Raji (cell line): ENCODE data around the gene ADAMTS12.

Experiments used
- POLR2A ChIP-seq: IDR thresholded peaks from 2 replicates; pipeline ENCODE4 v1.6.1; 2011; ENCODE audit warnings: low read depth, low read length, control low read depth; ENCODE audit not compliant: insufficient read depth

ADAMTS12 gene

GRCh38 chr5:33834334-33834733 is 57.5 kb downstream of the ADAMTS12 start:
- no peak for TF ChIP-seq POLR2A

DNA sequence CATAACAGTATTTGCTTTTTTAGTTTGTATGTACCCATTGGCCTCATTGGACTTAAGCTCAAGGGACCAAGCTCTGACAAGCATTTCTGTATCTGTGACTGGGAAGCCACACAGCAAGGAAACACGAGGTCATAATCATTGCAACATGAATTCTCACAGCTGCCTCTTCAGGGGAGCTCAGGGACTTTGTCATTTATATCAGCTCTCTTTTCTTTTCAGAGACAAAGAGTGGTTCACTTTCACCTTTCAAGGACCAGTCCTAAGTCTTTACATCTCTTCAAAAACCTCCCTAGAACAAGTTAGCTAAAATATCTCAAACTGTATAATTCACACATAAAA is 58.6 kb downstream of the ADAMTS12 start:
- no peak for TF ChIP-seq POLR2A

- TF ChIP-seq POLR2A: no peak
These were observed 59.2 kb downstream of the ADAMTS12 start for GRCh38 chr5:33832404-33833236.

DNA sequence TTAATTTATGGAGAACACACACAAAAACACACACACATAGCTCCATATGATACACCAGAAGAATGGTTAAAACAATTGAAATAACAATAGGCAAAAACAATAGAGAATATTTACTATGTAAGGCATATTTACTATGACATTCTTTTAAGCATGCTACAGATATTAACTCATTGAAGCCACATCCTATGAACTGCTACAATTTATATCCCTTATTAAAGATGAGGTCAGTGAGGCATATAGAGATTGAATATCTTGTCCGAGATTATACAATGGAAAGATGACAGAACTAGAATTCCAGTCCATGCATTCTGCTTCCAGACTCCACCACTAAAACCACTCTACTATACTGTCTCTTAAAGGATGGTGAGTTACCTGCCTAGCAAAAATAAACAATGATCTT is 60.7 kb downstream of the ADAMTS12 start:
- no peak for TF ChIP-seq POLR2A

DNA sequence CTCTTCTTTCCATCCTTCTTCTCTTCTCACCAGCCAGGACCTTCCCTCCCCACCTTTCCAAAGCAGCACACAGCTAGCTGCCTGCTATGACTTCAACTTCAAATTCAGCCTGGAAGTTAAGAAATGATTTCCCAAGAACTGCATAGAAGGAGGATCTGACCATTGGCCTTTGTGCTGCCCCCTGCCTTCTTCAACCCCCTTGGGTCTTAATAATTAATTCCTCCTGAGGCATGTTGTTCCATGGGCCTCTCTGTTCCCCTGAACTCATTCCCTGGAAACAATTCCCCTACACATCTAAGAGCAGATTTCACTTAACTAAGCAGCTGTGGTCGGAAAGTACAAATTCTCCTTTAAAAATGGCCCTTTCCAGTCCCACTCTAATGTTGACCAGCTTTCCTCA is 62.4 kb downstream of the ADAMTS12 start:
- no peak for TF ChIP-seq POLR2A

DNA sequence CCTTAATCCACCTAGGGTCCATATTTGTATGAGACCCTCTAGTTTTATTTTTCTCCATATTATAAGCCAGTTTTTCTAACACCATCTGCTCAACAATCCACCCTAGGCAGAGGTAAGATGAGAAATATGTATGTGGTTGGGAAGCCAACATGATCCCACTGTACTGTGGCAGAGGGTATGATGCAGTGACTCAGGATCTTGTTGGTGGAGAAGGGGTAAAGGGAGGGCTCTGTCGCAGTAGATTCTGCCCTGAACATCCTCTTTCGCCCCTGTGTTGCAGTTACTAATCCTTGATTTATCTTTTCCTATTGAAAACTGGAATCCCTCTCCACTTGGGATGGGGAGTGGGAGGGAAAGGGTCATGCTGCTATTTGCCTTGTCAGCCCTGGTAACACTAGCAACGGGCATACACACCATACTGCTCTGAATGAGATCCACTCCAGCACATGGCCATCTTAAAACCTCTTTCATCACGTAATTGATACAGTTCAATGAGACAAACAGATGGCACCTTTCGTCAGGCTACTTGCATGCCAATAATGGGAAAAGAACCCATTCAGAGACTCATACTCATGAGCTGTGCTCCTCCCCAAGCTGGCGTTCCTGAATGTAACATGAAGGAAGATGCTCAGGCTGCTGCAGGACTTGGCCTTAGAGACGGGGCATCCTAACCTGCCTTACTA is 63.0 kb downstream of the ADAMTS12 start:
- TF ChIP-seq POLR2A: no peak

- no peak for TF ChIP-seq POLR2A
These were observed 63.9 kb downstream of the ADAMTS12 start for GRCh38 chr5:33827885-33828284.

GRCh38 chr5:33827018-33827707 is 64.6 kb downstream of the ADAMTS12 start:
- no peak for TF ChIP-seq POLR2A

DNA sequence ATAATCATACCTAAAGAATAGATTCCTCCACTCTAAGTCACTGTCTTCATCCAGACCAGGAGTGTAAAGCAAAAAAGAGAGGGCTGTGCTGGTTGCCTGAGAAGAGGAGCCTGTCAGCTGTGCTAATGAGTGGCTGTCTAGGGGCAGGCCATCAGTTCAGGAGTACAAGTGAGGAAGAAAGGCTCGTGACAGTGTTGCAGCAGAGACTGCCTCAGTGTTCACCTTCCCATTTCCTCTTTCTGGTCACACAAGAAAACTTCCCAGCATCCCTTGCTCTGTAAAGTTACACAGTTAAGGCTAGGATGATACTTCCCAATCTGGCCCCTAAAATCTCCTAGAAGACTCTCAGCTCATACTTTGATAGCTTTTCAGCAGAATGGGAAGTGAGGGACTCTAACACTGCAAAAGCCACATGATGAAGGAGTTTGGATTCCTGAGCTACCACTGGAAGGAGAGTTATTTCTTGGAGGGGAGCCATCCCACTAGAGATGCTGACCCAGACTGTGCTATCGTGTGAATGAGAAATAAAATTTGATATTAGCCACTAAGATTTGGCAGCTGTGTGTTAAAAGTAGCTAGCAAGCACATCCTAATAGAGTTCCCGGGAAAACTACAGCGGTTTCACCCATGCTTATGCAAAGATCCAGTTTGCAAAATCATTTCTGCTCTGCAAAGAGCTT is 67.1 kb downstream of the ADAMTS12 start:
- no peak for TF ChIP-seq POLR2A

GRCh38 chr5:33817301-33817700 is 74.5 kb downstream of the ADAMTS12 start:
- TF ChIP-seq POLR2A: no peak

GRCh38 chr5:33816791-33817190 is 75.0 kb downstream of the ADAMTS12 start:
- no peak for TF ChIP-seq POLR2A

DNA sequence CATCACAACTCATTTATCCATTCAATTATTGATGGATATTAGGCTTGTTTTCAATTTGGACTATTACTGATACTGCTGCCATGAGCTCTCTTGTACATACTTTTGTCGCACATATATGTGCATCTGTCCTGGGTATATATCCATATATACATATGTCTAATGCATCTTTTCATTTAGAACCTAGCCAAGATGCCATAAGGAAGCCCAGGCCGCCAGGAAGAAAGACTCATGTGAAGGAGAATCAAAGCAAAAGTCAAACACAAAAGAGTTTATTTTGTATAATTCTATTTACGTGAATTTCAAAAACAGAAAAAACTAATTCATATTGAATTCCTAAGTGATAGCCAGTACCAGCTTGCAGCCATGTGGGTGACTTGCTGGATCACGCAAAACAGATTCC is 79.0 kb downstream of the ADAMTS12 start:
- TF ChIP-seq POLR2A: no peak

DNA sequence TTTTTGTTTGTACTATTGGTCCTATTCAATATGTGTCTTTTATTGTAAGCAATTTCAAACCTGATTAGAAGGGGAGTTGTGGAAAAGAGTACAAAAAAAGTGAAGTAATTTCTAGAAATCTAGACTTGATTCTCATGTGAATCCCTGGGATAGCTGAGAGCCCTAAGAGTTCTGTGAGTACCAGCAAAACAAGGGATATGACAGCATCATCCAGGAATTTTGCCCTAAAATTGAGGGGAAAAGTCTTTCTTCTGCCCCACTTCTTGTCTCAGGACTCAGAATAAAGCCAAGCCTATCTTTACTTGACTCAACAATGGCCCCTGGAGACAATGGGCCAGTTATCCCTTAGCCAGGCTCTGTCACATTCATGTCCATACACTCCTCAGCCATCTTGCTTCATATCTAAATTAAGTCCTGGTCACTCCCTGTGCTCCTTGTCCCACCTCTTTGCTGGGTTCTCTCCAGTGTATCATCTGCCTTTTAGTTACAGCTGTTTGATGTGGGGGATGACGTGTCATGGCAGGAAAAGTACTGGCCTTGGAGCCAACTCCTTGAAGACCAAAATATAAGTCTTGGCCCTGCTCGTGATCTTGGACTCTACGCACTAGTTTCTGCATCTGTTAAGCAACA is 81.2 kb downstream of the ADAMTS12 start:
- TF ChIP-seq POLR2A: no peak

GRCh38 chr5:33809936-33810335 is 81.9 kb downstream of the ADAMTS12 start:
- no peak for TF ChIP-seq POLR2A

- TF ChIP-seq POLR2A: no peak
These were observed 83.1 kb downstream of the ADAMTS12 start for GRCh38 chr5:33808699-33809098.
